Epithelial cell of proximal tubule (primary cell): ENCODE results near the gene MPP3. TPM values are rescaled to one million over a fixed set of nuclear protein-coding genes. Genes with fewer than 3 reads are reported as not detected.

Source experiments
- DNase-seq: peaks from one replicate; pipeline ENCODE4 v3.0.0-alpha.2; 2011; ENCODE audit warnings: low read depth
- H3K4me3 ChIP-seq: 2 replicates; pipeline ENCODE4 v1.5.1; 2011; ENCODE audit warnings: low read depth, mild to moderate bottlenecking, low read length
- total RNA-seq: library from RNA; depleted of rRNA; stranded (reverse); fragments of >200 nt; gene quantifications from 2 replicates; pipeline ENCODE4 v1.2.3, GENCODE V29; 2015
- TF ChIP-seq, protein P1 (sequence below): conservative IDR thresholded peaks from 2 replicates; pipeline ENCODE4 v1.5.1; 2012; ENCODE audit warnings: low read depth, mild to moderate bottlenecking, low read length

MPP3 gene
- total RNA-seq, 1 donor from 2014 or later: 10.8 TPM

DNA sequence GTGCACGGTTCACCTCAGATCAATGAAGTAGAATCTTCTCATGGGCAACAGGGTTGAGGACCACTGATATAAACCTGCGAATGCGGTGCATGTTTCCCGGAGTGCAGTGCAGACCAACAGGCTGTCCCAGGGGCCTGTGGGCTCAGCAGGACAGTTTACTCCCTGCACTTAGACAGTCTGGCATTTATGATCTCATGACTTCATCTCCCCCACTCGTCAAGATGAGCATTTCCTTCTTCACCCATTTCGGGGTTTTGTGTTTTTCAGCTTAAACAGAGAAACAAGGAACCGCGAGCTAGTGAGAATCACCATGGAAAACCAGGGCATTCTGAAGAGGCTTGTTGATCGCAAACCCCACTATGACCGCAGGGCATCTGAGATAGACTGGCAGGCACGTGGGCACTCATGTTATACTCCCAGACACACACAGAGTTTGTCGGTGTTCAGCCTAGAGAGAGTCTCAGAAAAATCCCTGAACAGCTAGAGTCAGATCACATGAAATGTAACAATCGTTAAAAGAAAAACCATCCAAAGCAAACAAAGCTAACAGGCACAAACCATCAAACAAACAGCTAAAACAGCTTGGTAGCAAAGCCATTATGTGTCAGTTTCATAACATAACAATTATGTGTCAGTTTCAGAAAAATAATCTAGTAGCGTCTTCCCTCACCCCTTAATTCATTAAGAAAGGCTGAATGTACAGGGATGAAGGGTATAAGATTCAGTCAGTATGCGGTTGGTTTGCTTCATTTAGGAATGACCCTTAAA, 49.8 kb downstream of the MPP3 start:
- H3K4me3 ChIP-seq: no peak overlapping the region
- TF ChIP-seq, protein P1, sequence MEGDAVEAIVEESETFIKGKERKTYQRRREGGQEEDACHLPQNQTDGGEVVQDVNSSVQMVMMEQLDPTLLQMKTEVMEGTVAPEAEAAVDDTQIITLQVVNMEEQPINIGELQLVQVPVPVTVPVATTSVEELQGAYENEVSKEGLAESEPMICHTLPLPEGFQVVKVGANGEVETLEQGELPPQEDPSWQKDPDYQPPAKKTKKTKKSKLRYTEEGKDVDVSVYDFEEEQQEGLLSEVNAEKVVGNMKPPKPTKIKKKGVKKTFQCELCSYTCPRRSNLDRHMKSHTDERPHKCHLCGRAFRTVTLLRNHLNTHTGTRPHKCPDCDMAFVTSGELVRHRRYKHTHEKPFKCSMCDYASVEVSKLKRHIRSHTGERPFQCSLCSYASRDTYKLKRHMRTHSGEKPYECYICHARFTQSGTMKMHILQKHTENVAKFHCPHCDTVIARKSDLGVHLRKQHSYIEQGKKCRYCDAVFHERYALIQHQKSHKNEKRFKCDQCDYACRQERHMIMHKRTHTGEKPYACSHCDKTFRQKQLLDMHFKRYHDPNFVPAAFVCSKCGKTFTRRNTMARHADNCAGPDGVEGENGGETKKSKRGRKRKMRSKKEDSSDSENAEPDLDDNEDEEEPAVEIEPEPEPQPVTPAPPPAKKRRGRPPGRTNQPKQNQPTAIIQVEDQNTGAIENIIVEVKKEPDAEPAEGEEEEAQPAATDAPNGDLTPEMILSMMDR: no peak
- DNase-seq: no peak

DNA sequence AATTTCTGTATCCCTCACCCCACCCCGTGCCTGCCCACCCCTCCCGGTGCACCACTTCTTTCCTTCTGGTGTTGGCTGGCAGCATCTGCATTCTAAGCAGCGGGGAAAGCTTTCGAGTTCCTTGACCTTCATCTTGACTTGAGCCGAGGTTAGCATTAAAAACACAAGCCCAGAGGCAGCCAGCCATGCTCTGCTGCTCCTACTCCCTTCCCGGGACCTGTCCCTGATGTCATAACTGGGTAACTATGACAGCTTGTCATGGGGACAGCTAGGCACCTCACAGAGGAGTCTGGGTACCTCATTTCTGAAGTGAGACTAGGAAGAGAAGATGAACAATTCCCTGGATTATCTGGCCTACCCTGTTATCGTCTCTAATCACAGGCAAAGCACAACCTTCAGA, 52.8 kb downstream of the MPP3 start, which contains the start of gene CFAP97D1:
Gene CFAP97D1, plus strand, starts transcription at position 301 of the 400 bp plus-strand sequence. Its CDS starts 28 bp downstream, at position 329.
- TF ChIP-seq, protein P1: no peak
- peak within 1 kb of the TSS; percentile 92 for H3K4me3 ChIP-seq
- DNase-seq: no peak

DNA sequence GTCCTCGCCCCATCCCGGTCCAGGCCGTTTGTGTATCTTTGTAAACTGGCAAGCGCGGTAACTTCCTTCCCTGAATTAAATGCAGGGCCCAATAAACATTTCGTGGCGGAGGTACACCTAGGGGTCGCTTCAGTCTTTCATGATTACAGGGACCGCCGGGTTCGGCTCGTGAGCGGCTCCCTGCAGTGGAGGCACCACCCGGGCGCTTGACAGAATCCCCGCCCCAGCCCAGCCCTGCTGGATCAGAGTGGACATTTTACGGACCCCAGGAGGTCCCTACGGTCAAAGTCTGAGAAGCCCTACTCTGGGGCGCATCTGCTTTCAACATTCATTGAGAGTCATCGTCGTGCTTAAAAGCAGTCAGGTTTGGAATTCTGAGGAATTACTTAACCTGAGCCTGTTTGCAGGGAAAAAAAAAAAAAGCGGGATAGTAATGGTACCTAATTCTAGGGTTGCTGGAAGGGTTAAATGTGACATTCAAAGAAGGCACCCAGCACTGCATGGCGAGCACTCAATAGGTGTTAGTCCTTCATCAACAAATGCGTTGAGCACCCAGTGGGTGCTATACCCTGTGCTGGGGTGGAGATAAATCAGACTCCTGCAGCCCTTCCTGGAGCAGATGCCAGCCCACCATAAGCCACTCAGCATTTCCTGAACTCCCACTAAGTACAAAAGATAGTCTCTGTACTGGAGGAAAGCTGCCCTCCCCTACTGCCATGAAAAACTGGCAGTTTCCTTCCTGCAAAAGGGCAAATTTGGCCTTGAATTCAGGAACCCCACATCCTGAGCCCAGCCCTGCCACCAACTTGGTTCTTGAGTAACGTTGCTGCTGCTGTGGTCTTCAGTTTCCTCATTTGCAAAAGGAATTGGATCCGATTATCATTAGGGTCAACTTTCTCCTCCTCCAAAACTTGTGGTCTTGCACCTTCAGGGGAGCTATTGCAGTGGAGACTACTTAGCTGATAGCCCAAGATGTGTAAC, 53.5 kb downstream of the MPP3 start:
- peak overlapping the region; percentile 92 for H3K4me3 ChIP-seq
- TF ChIP-seq, protein P1: peak; percentile 16
- DNase-seq: no peak

DNA sequence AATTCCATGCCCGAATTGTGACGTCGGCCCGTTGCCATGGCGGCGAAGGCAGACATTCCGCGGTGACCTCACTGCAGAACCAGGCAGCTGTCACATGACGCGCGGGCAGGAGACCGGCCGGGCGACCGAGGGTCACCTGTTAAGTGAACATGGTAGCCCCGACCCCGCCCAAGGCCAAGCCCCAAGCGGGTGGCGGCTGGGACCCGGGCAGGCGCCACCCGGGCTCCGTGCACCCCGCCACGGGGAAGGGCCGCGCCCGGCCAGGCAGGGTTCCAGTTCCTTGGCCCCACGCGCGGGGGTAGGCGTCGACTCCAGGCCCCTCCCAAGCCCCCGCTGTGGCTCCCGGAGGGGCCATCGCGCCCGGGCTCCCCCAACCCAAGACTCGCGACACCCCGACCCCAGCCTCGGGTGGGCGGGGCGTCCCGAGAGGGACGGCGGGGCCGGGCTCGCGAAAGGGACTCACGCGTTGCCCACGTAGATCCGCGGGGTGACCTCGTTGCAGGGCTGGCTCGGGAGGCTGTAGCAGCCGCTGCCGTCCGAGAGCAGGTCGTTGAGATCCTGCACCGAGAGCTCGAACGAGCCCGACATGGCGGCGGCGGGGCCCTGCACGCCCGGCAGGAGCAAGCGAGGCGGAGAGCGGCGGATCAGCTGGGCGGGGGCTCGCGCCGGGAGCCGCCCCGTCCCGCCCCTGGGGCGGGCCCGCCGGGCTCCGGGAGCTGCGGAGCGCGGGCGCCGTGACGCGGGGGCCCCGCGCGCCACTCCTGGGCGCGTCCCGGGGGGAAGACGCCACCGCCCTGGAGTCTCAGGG, 54.4 kb downstream of the MPP3 start, which contains the start of gene DUSP3:
Gene DUSP3, minus strand, starts transcription at position 641 of the 808 bp plus-strand sequence. Its CDS starts 53 bp downstream, at position 588.
- H3K4me3 ChIP-seq: peak within 1 kb of the TSS; percentile 92
- TF ChIP-seq, protein P1: no peak
- DNase-seq: peak; percentile 55

DNA sequence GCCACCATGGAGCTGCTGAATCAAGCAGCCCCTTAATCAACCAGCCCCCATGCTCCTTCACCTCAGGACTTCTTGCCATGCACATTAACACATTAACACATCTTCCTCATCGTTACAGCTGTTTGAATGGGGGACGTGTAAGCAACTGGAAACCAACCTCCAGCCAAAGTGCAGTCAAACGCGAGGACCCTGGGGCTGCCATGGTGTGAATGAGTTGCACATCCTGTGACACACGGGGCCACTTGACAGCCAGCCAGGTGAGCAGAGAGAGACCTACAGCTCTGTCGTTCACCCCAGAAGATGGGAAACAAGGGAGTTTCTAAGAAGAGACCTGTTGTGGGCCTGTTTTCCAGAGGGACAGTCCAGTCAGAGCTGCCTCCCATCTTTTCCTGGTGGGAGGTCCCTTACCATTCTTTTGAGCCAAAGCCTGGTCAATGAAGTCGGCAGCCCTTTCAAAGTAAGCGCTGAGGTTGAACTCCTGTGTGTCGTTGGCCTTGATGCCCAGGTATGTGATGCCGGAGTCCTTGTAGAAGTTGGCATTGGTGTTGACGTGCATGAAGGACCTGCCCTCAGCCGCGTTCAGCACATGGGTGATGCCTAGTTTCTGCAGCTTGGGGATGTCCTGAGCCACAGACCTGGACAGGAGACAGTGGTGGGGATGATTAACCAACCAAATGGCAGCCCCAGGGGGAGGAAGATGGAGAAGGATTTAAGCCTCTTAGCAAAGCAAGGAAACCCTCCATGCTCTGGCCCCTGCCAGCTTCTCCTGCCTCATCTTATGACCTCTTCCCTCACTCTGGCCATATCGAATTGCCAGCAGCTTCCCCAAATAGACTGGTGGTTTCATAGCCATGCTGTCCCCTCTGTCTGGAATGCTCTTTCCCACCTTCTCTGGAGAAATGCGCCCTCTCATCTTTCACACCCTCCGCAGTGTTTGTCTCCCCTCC, 58.4 kb downstream of the MPP3 start:
- DNase-seq: no peak
- TF ChIP-seq, protein P1: no peak
- H3K4me3 ChIP-seq: no peak overlapping the region
